Activated CD4-positive, alpha-beta memory T cell treated with anti-CD3 and anti-CD28 coated beads for 36 hours (primary cell): ENCODE results near the gene C8A. TPM values are rescaled to one million over a fixed set of nuclear protein-coding genes. Genes with fewer than 3 reads are reported as not detected.

Experiments
- CTCF ChIA-PET: fragments of 350-600 bp; sonication (Branson Sonifier 250); formaldehyde crosslinking; loops from one replicate; lab custom pipeline; 2021; ENCODE audit warnings: antibody characterized with exemption, inconsistent platforms; lab: Charles Lee
- POLR2A ChIA-PET: fragments of 350-600 bp; sonication (Branson Sonifier 250); formaldehyde crosslinking; loops from one replicate; lab custom pipeline; 2021; ENCODE audit warnings: antibody characterized with exemption; lab: Charles Lee
- DNase-seq: peaks from one replicate; pipeline ENCODE4 v3.0.0-alpha.2; 2020
- H3K27ac Mint-ChIP-seq: one replicate; pipeline ENCODE4 v1.8.0; 2021; ENCODE audit warnings: mixed read lengths
- H3K27me3 Mint-ChIP-seq: one replicate; pipeline ENCODE4 v1.8.0; 2021; ENCODE audit warnings: mixed read lengths
- H3K36me3 Mint-ChIP-seq: one replicate; pipeline ENCODE4 v1.8.0; 2021; ENCODE audit warnings: mixed read lengths
- H3K4me1 Mint-ChIP-seq: one replicate; pipeline ENCODE4 v1.8.0; 2021; ENCODE audit warnings: low read depth, mixed read lengths
- H3K4me3 Mint-ChIP-seq: one replicate; pipeline ENCODE4 v1.8.0; 2021; ENCODE audit warnings: mild to moderate bottlenecking, mixed read lengths
- H3K9me3 Mint-ChIP-seq: one replicate; pipeline ENCODE4 v1.8.0; 2021; ENCODE audit warnings: mixed read lengths
- intact Hi-C: fragments of 100-400 bp; cut with micrococcal nuclease; formaldehyde crosslinking; loops from one replicate; pipeline ENCODE4 v1.15.1; 2023
- total RNA-seq, 2 experiments: library from RNA; stranded (reverse); gene quantifications; one replicate each; pipeline ENCODE4 v1.2.3, GENCODE V29; 2021

The C8A gene
- not detected for total RNA-seq

- POLR2A ChIA-PET = no interaction called here
- Mint-ChIP-seq H3K27me3 (peaks cover 2% of the 10 kb centered on the region), H3K36me3 (no peaks in the 10 kb centered on the region), H3K9me3 (no peaks in the 10 kb centered on the region), H3K27ac (no peak within 1 kb of the TSS), H3K4me1 (no peaks in the 10 kb centered on the region), H3K4me3 (no peak within 1 kb of the TSS)
- intact Hi-C loops = no loop called here
- no peak for DNase-seq
- CTCF ChIA-PET = no interaction called here
Observed at GRCh38 chr1:56854521-56855099, at the start of gene C8A. Gene C8A, plus strand, starts transcription at chr1:56854797. Its CDS starts 105 bp downstream, at chr1:56854902.

GRCh38 chr1:56806804-56807203, 47.8 kb upstream of the C8A start:
- CTCF ChIA-PET = no interaction called here
- no peak overlapping the region for H3K4me3 Mint-ChIP-seq
- intact Hi-C loops = no loop called here
- POLR2A ChIA-PET = no interaction called here
- H3K36me3 Mint-ChIP-seq = no peaks in the 10 kb centered on the region
- H3K4me1 Mint-ChIP-seq = no peaks in the 10 kb centered on the region
- no peak for DNase-seq
- peaks cover 8% of the 10 kb centered on the region for H3K27me3 Mint-ChIP-seq
- no peak overlapping the region for H3K27ac Mint-ChIP-seq
- H3K9me3 Mint-ChIP-seq = no peaks in the 10 kb centered on the region

- Mint-ChIP-seq H3K4me3 (no peak overlapping the region), H3K9me3 (no peaks in the 10 kb centered on the region), H3K36me3 (no peaks in the 10 kb centered on the region), H3K27me3 (peaks cover 11% of the 10 kb centered on the region), H3K4me1 (no peaks in the 10 kb centered on the region), H3K27ac (no peak overlapping the region)
- CTCF ChIA-PET = no interaction called here
- intact Hi-C loops = no loop called here
- no peak for DNase-seq
- POLR2A ChIA-PET = no interaction called here
Observed at GRCh38 chr1:56808410-56808809, 46.2 kb upstream of the C8A start.

GRCh38 chr1:56811331-56811730, 43.3 kb upstream of the C8A start:
- Mint-ChIP-seq H3K27me3 (peaks cover 6% of the 10 kb centered on the region), H3K4me3 (no peak overlapping the region), H3K9me3 (no peaks in the 10 kb centered on the region), H3K4me1 (no peaks in the 10 kb centered on the region), H3K27ac (no peak overlapping the region), H3K36me3 (no peaks in the 10 kb centered on the region)
- DNase-seq = no peak
- POLR2A ChIA-PET = interaction anchor here (0.6 kb wide), 1 partner anchor 1043 kb away, joined by 3 read pairs; no protein-coding TSS in a partner anchor
- CTCF ChIA-PET = interaction anchor here (1.1 kb wide), 1 partner anchor 9 kb away, joined by 5 read pairs; no protein-coding TSS in a partner anchor
- intact Hi-C loops = no loop called here

GRCh38 chr1:56814205-56814604, 40.4 kb upstream of the C8A start:
- ChIA-PET CTCF (no interaction called here), POLR2A (no interaction called here)
- Mint-ChIP-seq H3K4me3 (no peak overlapping the region), H3K36me3 (no peaks in the 10 kb centered on the region), H3K4me1 (no peaks in the 10 kb centered on the region), H3K9me3 (no peaks in the 10 kb centered on the region), H3K27me3 (peaks cover 6% of the 10 kb centered on the region), H3K27ac (no peak overlapping the region)
- intact Hi-C loops = no loop called here
- DNase-seq = no peak

GRCh38 chr1:56816264-56816663, 38.3 kb upstream of the C8A start:
- ChIA-PET CTCF (no interaction called here), POLR2A (no interaction called here)
- no peak for DNase-seq
- H3K27ac Mint-ChIP-seq = no peak overlapping the region
- H3K9me3 Mint-ChIP-seq = no peaks in the 10 kb centered on the region
- H3K27me3 Mint-ChIP-seq = peaks cover 4% of the 10 kb centered on the region
- H3K4me3 Mint-ChIP-seq = no peak overlapping the region
- intact Hi-C loops = no loop called here
- no peaks in the 10 kb centered on the region for H3K4me1 Mint-ChIP-seq
- no peaks in the 10 kb centered on the region for H3K36me3 Mint-ChIP-seq

GRCh38 chr1:56816909-56817308, 37.7 kb upstream of the C8A start:
- Mint-ChIP-seq H3K36me3 (no peaks in the 10 kb centered on the region), H3K27ac (no peak overlapping the region), H3K4me1 (no peaks in the 10 kb centered on the region), H3K9me3 (no peaks in the 10 kb centered on the region), H3K27me3 (peaks cover 7% of the 10 kb centered on the region), H3K4me3 (no peak overlapping the region)
- ChIA-PET CTCF (interaction anchor here (0.6 kb wide), 1 partner anchor 1162 kb away, joined by 3 read pairs; no protein-coding TSS in a partner anchor), POLR2A (no interaction called here)
- peak; percentile 11 for DNase-seq
- intact Hi-C loops = no loop called here

GRCh38 chr1:56817716-56818463, 36.7 kb upstream of the C8A start:
- DNase-seq = no peak
- no peaks in the 10 kb centered on the region for H3K9me3 Mint-ChIP-seq
- no peak overlapping the region for H3K4me3 Mint-ChIP-seq
- no peaks in the 10 kb centered on the region for H3K36me3 Mint-ChIP-seq
- intact Hi-C loops = no loop called here
- H3K4me1 Mint-ChIP-seq = no peaks in the 10 kb centered on the region
- H3K27me3 Mint-ChIP-seq = peaks cover 5% of the 10 kb centered on the region
- POLR2A ChIA-PET = no interaction called here
- CTCF ChIA-PET = interaction anchor here (0.6 kb wide), 1 partner anchor 1163 kb away, joined by 3 read pairs; no protein-coding TSS in a partner anchor
- H3K27ac Mint-ChIP-seq = no peak overlapping the region

GRCh38 chr1:56819387-56819899, 35.2 kb upstream of the C8A start, which contains the start of gene FYB2:
Gene FYB2, minus strand, starts transcription at chr1:56819404. Its CDS starts 114 bp downstream, at chr1:56819290.
- POLR2A ChIA-PET = no interaction called here
- no peaks in the 10 kb centered on the region for H3K4me1 Mint-ChIP-seq
- no peak within 1 kb of the TSS for H3K27ac Mint-ChIP-seq
- H3K9me3 Mint-ChIP-seq = no peaks in the 10 kb centered on the region
- DNase-seq = no peak
- CTCF ChIA-PET = no interaction called here
- H3K4me3 Mint-ChIP-seq = no peak within 1 kb of the TSS
- intact Hi-C loops = no loop called here
- no peaks in the 10 kb centered on the region for H3K36me3 Mint-ChIP-seq
- peaks cover 8% of the 10 kb centered on the region for H3K27me3 Mint-ChIP-seq

- POLR2A ChIA-PET = no interaction called here
- intact Hi-C loops = no loop called here
- CTCF ChIA-PET = interaction anchor here (0.6 to 1.2 kb wide), 10 partner anchors 10 to 1442 kb away, joined by 3 to 5 read pairs (median 3); no protein-coding TSS in a partner anchor
- H3K4me3 Mint-ChIP-seq = no peak overlapping the region
- H3K4me1 Mint-ChIP-seq = no peaks in the 10 kb centered on the region
- no peak overlapping the region for H3K27ac Mint-ChIP-seq
- H3K36me3 Mint-ChIP-seq = no peaks in the 10 kb centered on the region
- H3K9me3 Mint-ChIP-seq = no peaks in the 10 kb centered on the region
- peak; percentile 77 for DNase-seq
- peaks cover 6% of the 10 kb centered on the region for H3K27me3 Mint-ChIP-seq
Observed at GRCh38 chr1:56820755-56821461, 33.7 kb upstream of the C8A start.

GRCh38 chr1:56821462-56821797, 33.2 kb upstream of the C8A start:
- Mint-ChIP-seq H3K9me3 (no peaks in the 10 kb centered on the region), H3K27ac (no peak overlapping the region), H3K27me3 (peaks cover 6% of the 10 kb centered on the region), H3K4me1 (no peaks in the 10 kb centered on the region), H3K36me3 (no peaks in the 10 kb centered on the region), H3K4me3 (no peak overlapping the region)
- POLR2A ChIA-PET = no interaction called here
- DNase-seq = no peak
- CTCF ChIA-PET = interaction anchor here (0.6 to 1.2 kb wide), 6 partner anchors 10 to 1413 kb away, joined by 3 to 4 read pairs (median 3); no protein-coding TSS in a partner anchor
- intact Hi-C loops = no loop called here

- no peaks in the 10 kb centered on the region for H3K36me3 Mint-ChIP-seq
- peaks cover 6% of the 10 kb centered on the region for H3K27me3 Mint-ChIP-seq
- H3K9me3 Mint-ChIP-seq = no peaks in the 10 kb centered on the region
- no peak overlapping the region for H3K27ac Mint-ChIP-seq
- DNase-seq = no peak
- H3K4me1 Mint-ChIP-seq = no peaks in the 10 kb centered on the region
- ChIA-PET POLR2A (no interaction called here), CTCF (interaction anchor here (1.1 kb wide), 1 partner anchor 21 kb away, joined by 3 read pairs; no protein-coding TSS in a partner anchor)
- intact Hi-C loops = no loop called here
- H3K4me3 Mint-ChIP-seq = no peak overlapping the region
Observed at GRCh38 chr1:56824271-56824670, 30.3 kb upstream of the C8A start.
